Measurements from ENCODE around the gene GLB1L3.

GLB1L3 gene

DNA sequence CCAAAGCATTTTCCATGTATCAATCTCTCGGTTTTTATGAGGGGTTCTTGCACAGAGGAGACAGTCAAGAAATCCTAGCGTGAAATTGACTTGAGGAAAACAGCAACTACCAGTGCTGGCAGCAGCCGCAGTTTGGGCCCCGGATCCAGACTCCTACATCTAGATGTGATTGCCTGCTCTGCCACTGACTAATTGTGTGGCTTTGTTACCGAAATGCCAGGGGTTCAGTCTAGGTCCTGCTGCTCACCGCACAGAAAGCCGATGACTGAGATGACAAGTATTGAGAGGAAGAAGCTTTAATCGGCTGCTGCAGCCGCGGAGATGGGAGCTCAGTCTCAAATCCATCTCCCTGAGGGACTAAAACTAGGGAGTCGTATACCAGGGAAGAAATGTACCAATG, 8.2 kb upstream of the GLB1L3 start:
- Histone ChIP-seq H3K4me1 (ENCODE audit: insufficient read depth, low read length, poor library complexity, severe bottlenecking) (peaks cover 76% of the 10 kb centered on the region), H3K79me2 (ENCODE audit: insufficient read depth, low read length) (peaks cover 16% of the 10 kb centered on the region; the same call in 1 of the 2 replicates), H4K20me1 (ENCODE audit: insufficient read depth, low read length, poor library complexity, severe bottlenecking) (no peaks in the 10 kb centered on the region), H3K27me3 (ENCODE audit: insufficient read depth, low read length, poor library complexity, severe bottlenecking) (no peaks in the 10 kb centered on the region), H3K4me3 (ENCODE audit: low read length, poor library complexity, severe bottlenecking) (no peak overlapping the region), H3K36me3 (ENCODE audit: insufficient read depth, low read length) (no peaks in the 10 kb centered on the region), H3K9me3 (ENCODE audit: insufficient read depth, low read depth, low read length) (no peaks in the 10 kb centered on the region), H3K9ac (ENCODE audit: low read depth, low read length, poor library complexity, severe bottlenecking) (no peak overlapping the region), H3K9me2 (replicated peaks; ENCODE audit: low read depth, low read length) (no peaks in the 10 kb centered on the region), H2AFZ (ENCODE audit: low read length) (no peak overlapping the region), H3K4me2 (ENCODE audit: low read depth, low read length, poor library complexity, severe bottlenecking) (no peak overlapping the region), H3F3A (ENCODE audit: low read depth) (peaks cover 2% of the 10 kb centered on the region; the same call in 1 of the 2 replicates)
- TF ChIP-seq, protein P1, sequence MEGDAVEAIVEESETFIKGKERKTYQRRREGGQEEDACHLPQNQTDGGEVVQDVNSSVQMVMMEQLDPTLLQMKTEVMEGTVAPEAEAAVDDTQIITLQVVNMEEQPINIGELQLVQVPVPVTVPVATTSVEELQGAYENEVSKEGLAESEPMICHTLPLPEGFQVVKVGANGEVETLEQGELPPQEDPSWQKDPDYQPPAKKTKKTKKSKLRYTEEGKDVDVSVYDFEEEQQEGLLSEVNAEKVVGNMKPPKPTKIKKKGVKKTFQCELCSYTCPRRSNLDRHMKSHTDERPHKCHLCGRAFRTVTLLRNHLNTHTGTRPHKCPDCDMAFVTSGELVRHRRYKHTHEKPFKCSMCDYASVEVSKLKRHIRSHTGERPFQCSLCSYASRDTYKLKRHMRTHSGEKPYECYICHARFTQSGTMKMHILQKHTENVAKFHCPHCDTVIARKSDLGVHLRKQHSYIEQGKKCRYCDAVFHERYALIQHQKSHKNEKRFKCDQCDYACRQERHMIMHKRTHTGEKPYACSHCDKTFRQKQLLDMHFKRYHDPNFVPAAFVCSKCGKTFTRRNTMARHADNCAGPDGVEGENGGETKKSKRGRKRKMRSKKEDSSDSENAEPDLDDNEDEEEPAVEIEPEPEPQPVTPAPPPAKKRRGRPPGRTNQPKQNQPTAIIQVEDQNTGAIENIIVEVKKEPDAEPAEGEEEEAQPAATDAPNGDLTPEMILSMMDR (conservative IDR thresholded peaks at IDR 0.05; ENCODE audit: low read length) = no peak
- no peak for TF ChIP-seq EZH2phosphoT487 (IDR thresholded peaks at IDR 0.05; ENCODE audit: borderline replicate concordance)

DNA sequence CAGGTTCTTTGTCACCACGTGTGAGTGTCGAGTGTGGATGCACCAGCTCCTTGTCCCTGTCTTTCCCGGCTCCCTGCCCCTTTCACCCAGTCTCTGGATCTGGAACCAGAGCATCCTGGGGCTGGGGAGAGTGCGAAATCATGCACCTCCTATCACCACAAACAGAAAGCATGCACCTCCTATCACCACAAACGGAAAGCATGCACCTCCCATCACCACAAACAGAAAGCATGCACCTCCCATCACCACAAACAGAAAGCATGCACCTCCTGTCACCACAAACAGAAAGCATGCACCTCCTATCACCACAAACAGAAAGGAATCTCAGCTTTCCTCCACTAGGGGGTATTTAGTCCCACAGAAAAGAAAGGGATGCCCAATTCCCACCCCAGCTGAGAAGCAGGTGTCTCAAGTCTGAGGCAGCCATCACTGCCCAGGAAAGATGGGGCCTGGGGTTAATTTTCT, 5.9 kb upstream of the GLB1L3 start:
- H3K27me3 ChIP-seq (ENCODE audit: insufficient read depth, low read length, poor library complexity, severe bottlenecking) = no peaks in the 10 kb centered on the region
- peak overlapping the region; percentile 60 for H3K4me3 ChIP-seq (ENCODE audit: low read length, poor library complexity, severe bottlenecking)
- TF ChIP-seq, protein P1 (conservative IDR thresholded peaks at IDR 0.05; ENCODE audit: low read length) = peak; percentile 66
- TF ChIP-seq EZH2phosphoT487 (IDR thresholded peaks at IDR 0.05; ENCODE audit: borderline replicate concordance) = no peak
- H3F3A ChIP-seq (ENCODE audit: low read depth) = peaks cover 2% of the 10 kb centered on the region; the same call in 1 of the 2 replicates
- H3K9me2 ChIP-seq (replicated peaks; ENCODE audit: low read depth, low read length) = no peaks in the 10 kb centered on the region
- no peaks in the 10 kb centered on the region for H4K20me1 ChIP-seq (ENCODE audit: insufficient read depth, low read length, poor library complexity, severe bottlenecking)
- no peak overlapping the region for H2AFZ ChIP-seq (ENCODE audit: low read length)
- H3K4me1 ChIP-seq (ENCODE audit: insufficient read depth, low read length, poor library complexity, severe bottlenecking) = peaks cover 90% of the 10 kb centered on the region
- H3K9ac ChIP-seq (ENCODE audit: low read depth, low read length, poor library complexity, severe bottlenecking) = peak overlapping the region; percentile 62
- H3K9me3 ChIP-seq (ENCODE audit: insufficient read depth, low read depth, low read length) = no peaks in the 10 kb centered on the region
- H3K79me2 ChIP-seq (ENCODE audit: insufficient read depth, low read length) = peaks cover 39% of the 10 kb centered on the region
- H3K36me3 ChIP-seq (ENCODE audit: insufficient read depth, low read length) = no peaks in the 10 kb centered on the region
- H3K4me2 ChIP-seq (ENCODE audit: low read depth, low read length, poor library complexity, severe bottlenecking) = peak overlapping the region; percentile 89

DNA sequence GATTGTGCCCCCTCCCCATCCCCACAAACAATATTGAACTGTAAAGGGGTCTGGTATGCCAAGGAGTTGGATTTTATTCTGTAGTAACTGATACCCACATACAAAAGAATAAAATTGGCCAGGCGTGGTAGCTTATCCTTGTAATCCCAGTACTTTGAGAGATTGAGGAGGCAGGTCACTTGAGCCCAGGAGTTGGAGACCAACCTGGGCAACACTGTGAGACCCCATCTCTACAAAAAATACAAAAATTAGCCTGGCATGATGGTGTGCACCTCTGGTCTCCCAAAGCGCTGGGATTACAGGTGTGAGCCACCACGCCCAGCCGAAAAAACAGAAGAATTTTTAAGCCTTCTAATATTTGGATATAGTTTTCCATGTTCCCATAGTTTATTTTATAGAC, 4.2 kb upstream of the GLB1L3 start:
- TF ChIP-seq EZH2phosphoT487 (IDR thresholded peaks at IDR 0.05; ENCODE audit: borderline replicate concordance) = no peak
- TF ChIP-seq, protein P1 (conservative IDR thresholded peaks at IDR 0.05; ENCODE audit: low read length) = no peak

More for the DNA sequence above, 4.2 kb upstream of the GLB1L3 start:
- peak overlapping the region; percentile 78 for H3K4me3 ChIP-seq (ENCODE audit: low read length, poor library complexity, severe bottlenecking)
- peaks cover 73% of the 10 kb centered on the region for H3K4me1 ChIP-seq (ENCODE audit: insufficient read depth, low read length, poor library complexity, severe bottlenecking)
- no peaks in the 10 kb centered on the region for H3K36me3 ChIP-seq (ENCODE audit: insufficient read depth, low read length)
- H4K20me1 ChIP-seq (ENCODE audit: insufficient read depth, low read length, poor library complexity, severe bottlenecking) = no peaks in the 10 kb centered on the region
- H3K9me3 ChIP-seq (ENCODE audit: insufficient read depth, low read depth, low read length) = no peaks in the 10 kb centered on the region
- H3K4me2 ChIP-seq (ENCODE audit: low read depth, low read length, poor library complexity, severe bottlenecking) = peak overlapping the region; percentile 89
- peak overlapping the region; percentile 80 for H3K9ac ChIP-seq (ENCODE audit: low read depth, low read length, poor library complexity, severe bottlenecking)
- H3K27me3 ChIP-seq (ENCODE audit: insufficient read depth, low read length, poor library complexity, severe bottlenecking) = no peaks in the 10 kb centered on the region
- H3K79me2 ChIP-seq (ENCODE audit: insufficient read depth, low read length) = peaks cover 40% of the 10 kb centered on the region
- no peak overlapping the region for H2AFZ ChIP-seq (ENCODE audit: low read length)
- H3F3A ChIP-seq (ENCODE audit: low read depth) = peaks cover 2% of the 10 kb centered on the region; the same call in 1 of the 2 replicates
- H3K9me2 ChIP-seq (replicated peaks; ENCODE audit: low read depth, low read length) = no peaks in the 10 kb centered on the region
